H1 (cell line): ENCODE measurements around the gene STX18. TPM values are rescaled to one million over a fixed set of nuclear protein-coding genes. Genes with fewer than 3 reads are reported as not detected.

ENCODE experiments used
- CTCF ChIA-PET: fragments of 300-600 bp; sonication (Branson Sonifier 250); formaldehyde crosslinking; loops from one replicate; lab custom pipeline; 2021; ENCODE audit not compliant: partially characterized antibody; lab: Charles Lee
- POLR2A ChIA-PET: fragments of 300-600 bp; sonication (Branson Sonifier 250); formaldehyde crosslinking; loops from one replicate; lab custom pipeline; 2021; ENCODE audit warnings: inconsistent platforms; ENCODE audit not compliant: partially characterized antibody; lab: Charles Lee
- DNase-seq, 2 experiments: peaks; one replicate each; pipeline versions ENCODE4 v3.0.0 to v3.0.0-alpha.2; 2010 to 2022; ENCODE audit warnings: low spot score in 2 of 2, low read depth in 1 of 2, mixed read lengths in 1 of 2
- FAIRE-seq: peaks from 2 replicates; lab custom pipeline; 2011; peaks lifted over from hg19 to GRCh38; lab: Jason Lieb, UNC
- H2AFZ ChIP-seq: 2 replicates; pipeline ENCODE4 v1.8.1; 2012; ENCODE audit warnings: low read length, inconsistent platforms
- H2AK5ac ChIP-seq: 2 replicates; pipeline ENCODE4 v1.6.1; 2013; ENCODE audit warnings: low read depth, low read length
- H2BK120ac ChIP-seq: replicated peaks from 2 replicates; pipeline ENCODE3; 2013; ENCODE audit warnings: low read depth, low read length, inconsistent platforms
- H2BK12ac ChIP-seq: 2 replicates; pipeline ENCODE4 v1.6.1; 2013; ENCODE audit warnings: low read depth, low read length
- H2BK15ac ChIP-seq: 2 replicates; pipeline ENCODE4 v1.6.1; 2013; ENCODE audit warnings: low read length
- H2BK20ac ChIP-seq: 2 replicates; pipeline ENCODE4 v1.6.1; 2013; ENCODE audit warnings: low read length
- H2BK5ac ChIP-seq: 2 replicates; pipeline ENCODE4 v1.6.1; 2013; ENCODE audit warnings: low read depth, low read length
- H3K14ac ChIP-seq: 2 replicates; pipeline ENCODE4 v1.6.1; 2013; ENCODE audit warnings: inconsistent platforms; ENCODE audit not compliant: insufficient read length
- H3K18ac ChIP-seq: 2 replicates; pipeline ENCODE4 v1.6.1; 2013; ENCODE audit warnings: low read length; ENCODE audit errors: extremely low read depth
- H3K23ac ChIP-seq: 2 replicates; pipeline ENCODE4 v1.6.1; 2013; ENCODE audit warnings: inconsistent platforms; ENCODE audit not compliant: insufficient read length
- H3K23me2 ChIP-seq: 2 replicates; pipeline ENCODE4 v1.6.1; 2013; ENCODE audit warnings: low read depth, low read length
- H3K27ac ChIP-seq: 2 replicates; pipeline ENCODE4 v1.6.1; 2011; ENCODE audit warnings: low read depth, low read length, inconsistent platforms
- H3K27me3 ChIP-seq, 4 experiments: replicated peaks in 1 of 4; 1 replicate in 1 of 4; 2 replicates in 3 of 4; pipeline versions ENCODE4 v1.6.1 to v1.8.1; 2011 to 2013; ENCODE audit warnings: low read length in 3 of 4, mild to moderate bottlenecking in 3 of 4, inconsistent platforms in 2 of 4, mixed read lengths in 2 of 4, moderate library complexity in 1 of 4; ENCODE audit not compliant: control insufficient read depth in 3 of 4, insufficient read depth in 3 of 4; ENCODE audit errors: extremely low read depth in 1 of 4
- H3K36me3 ChIP-seq, 4 experiments: 2 replicates each; pipeline versions ENCODE4 v1.6.1 to v1.8.1; 2011 to 2013; ENCODE audit warnings: mild to moderate bottlenecking in 4 of 4, low read length in 3 of 4, moderate library complexity in 2 of 4, control low read depth in 1 of 4, inconsistent platforms in 1 of 4; ENCODE audit not compliant: insufficient read depth in 4 of 4, control insufficient read depth in 2 of 4
- H3K4ac ChIP-seq: replicated peaks from 2 replicates; pipeline ENCODE3; 2013; ENCODE audit warnings: low read length, low read depth, mixed read lengths, inconsistent platforms; ENCODE audit not compliant: insufficient read length
- H3K4me1 ChIP-seq, 4 experiments: replicated peaks in 1 of 4; 1 replicate in 1 of 4; 2 replicates in 3 of 4; pipeline versions ENCODE4 v1.6.1 to v1.8.1; 2011 to 2013; ENCODE audit warnings: low read length in 3 of 4, inconsistent platforms in 2 of 4, mixed read lengths in 1 of 4; ENCODE audit not compliant: insufficient read depth in 4 of 4, control insufficient read depth in 3 of 4
- H3K4me2 ChIP-seq, 2 experiments: 2 replicates each; pipeline versions ENCODE4 v1.6.1 to v1.8.1; 2011 to 2013; ENCODE audit warnings: low read depth in 2 of 2, low read length in 2 of 2, control low read depth in 1 of 2, inconsistent platforms in 1 of 2, mild to moderate bottlenecking in 1 of 2; ENCODE audit not compliant: insufficient read depth in 1 of 2
- H3K4me3 ChIP-seq, 4 experiments: fragments of 200-600, 300-600 bp in 1 of 4; sonication (generic), shearing (Covaris generic), sonication (Bioruptor Twin) in 1 of 4; 2 replicates each; pipeline versions ENCODE4 v1.5.1 to v1.8.1; 2011 to 2016; ENCODE audit warnings: low read length in 4 of 4, low read depth in 3 of 4, control low read depth in 2 of 4, inconsistent platforms in 2 of 4, mild to moderate bottlenecking in 2 of 4, mixed read lengths in 1 of 4, moderate library complexity in 1 of 4; ENCODE audit not compliant: insufficient read depth in 2 of 4; ENCODE audit errors: extremely low read depth in 1 of 4
- H3K56ac ChIP-seq: replicated peaks from 2 replicates; pipeline ENCODE3; 2013; ENCODE audit warnings: low read depth, mild to moderate bottlenecking, mixed read lengths, low read length, inconsistent platforms; ENCODE audit not compliant: insufficient read length
- H3K79me1 ChIP-seq: 2 replicates; pipeline ENCODE4 v1.6.1; 2013; ENCODE audit warnings: low read depth, low read length, control low read depth
- H3K79me2 ChIP-seq, 2 experiments: 2 replicates each; pipeline versions ENCODE4 v1.6.1 to v1.8.1; 2012 to 2013; ENCODE audit warnings: low read length in 2 of 2, mild to moderate bottlenecking in 2 of 2, inconsistent platforms in 1 of 2; ENCODE audit not compliant: insufficient read depth in 2 of 2, control insufficient read depth in 1 of 2
- H3K9ac ChIP-seq, 4 experiments: replicated peaks in 1 of 4; 1 replicate in 1 of 4; 2 replicates in 3 of 4; pipeline versions ENCODE4 v1.6.1 to v1.8.1; 2011 to 2013; ENCODE audit warnings: low read depth in 3 of 4, low read length in 3 of 4, control low read depth in 2 of 4, mild to moderate bottlenecking in 2 of 4, moderate library complexity in 2 of 4, inconsistent platforms in 1 of 4; ENCODE audit errors: extremely low read depth in 1 of 4
- H3K9me3 ChIP-seq, 2 experiments: 2 replicates each; pipeline versions ENCODE4 v1.6.1 to v1.8.1; 2012 to 2013; ENCODE audit warnings: mild to moderate bottlenecking in 2 of 2, moderate library complexity in 2 of 2, control low read depth in 1 of 2, inconsistent platforms in 1 of 2, low read depth in 1 of 2, low read length in 1 of 2, mixed read lengths in 1 of 2; ENCODE audit not compliant: insufficient read depth in 2 of 2
- H4K20me1 ChIP-seq, 2 experiments: replicated peaks in 1 of 2; 2 replicates each; pipeline versions ENCODE3 to v1.8.1; 2011 to 2013; ENCODE audit warnings: inconsistent platforms in 2 of 2, low read length in 2 of 2, mild to moderate bottlenecking in 1 of 2; ENCODE audit not compliant: insufficient read depth in 2 of 2, control insufficient read depth in 1 of 2
- H4K5ac ChIP-seq: 2 replicates; pipeline ENCODE4 v1.6.1; 2013; ENCODE audit warnings: low read length, low read depth, mixed read lengths, inconsistent platforms; ENCODE audit not compliant: insufficient read length
- H4K8ac ChIP-seq: 2 replicates; pipeline ENCODE4 v1.8.0; 2013; ENCODE audit warnings: mild to moderate bottlenecking, moderate library complexity, low read length, inconsistent platforms; ENCODE audit not compliant: insufficient read depth; ENCODE audit errors: extremely low read depth
- H4K91ac ChIP-seq: replicated peaks from 2 replicates; pipeline ENCODE3; 2013; ENCODE audit warnings: low read length, mixed read lengths, inconsistent platforms; ENCODE audit not compliant: insufficient read length
- BRCA1 ChIP-seq: IDR thresholded peaks from 2 replicates; pipeline ENCODE4 v1.6.1; 2012; ENCODE audit warnings: low read depth, low read length, improper control_type of control experiment
- CBX5 ChIP-seq: fragments of 300-800, 300-1000 bp; sonication (generic); IDR thresholded peaks from 2 replicates; pipeline ENCODE4 v1.7.1; 2016; ENCODE audit warnings: antibody characterized with exemption, low read length, low read depth
- CHD2 ChIP-seq: IDR thresholded peaks from 2 replicates; pipeline ENCODE4 v1.6.1; 2012; ENCODE audit warnings: low read length, improper control_type of control experiment
- E2F6 ChIP-seq: IDR thresholded peaks from 2 replicates; pipeline ENCODE4 v1.6.1; 2012; ENCODE audit warnings: inconsistent platforms
- KDM4A ChIP-seq: IDR thresholded peaks from one replicate; pipeline ENCODE4 v1.7.1; 2012; ENCODE audit warnings: low read depth, mild to moderate bottlenecking, moderate library complexity, low read length, inconsistent platforms; ENCODE audit not compliant: severe bottlenecking
- KDM5A ChIP-seq: fragments of 200-600 bp; IDR thresholded peaks from 2 replicates; pipeline ENCODE4 v1.7.1; 2012; ENCODE audit warnings: mild to moderate bottlenecking, low read length, inconsistent platforms, mixed read lengths
- SIX5 ChIP-seq: IDR thresholded peaks from 2 replicates; pipeline ENCODE4 v1.6.1; 2011; ENCODE audit warnings: mild to moderate bottlenecking, low read depth, low read length
- USF2 ChIP-seq: IDR thresholded peaks from 2 replicates; pipeline ENCODE4 v1.6.1; 2011; ENCODE audit warnings: low read length, improper control_type of control experiment
- WGBS, 2 experiments: shearing (Covaris generic) in 1 of 2; methylation state at CpG; one replicate each; pipeline versions ENCODE4 v1.1.6 to v1.1.7; 2013 to 2015; ENCODE audit warnings: low lambda C conversion rate in 2 of 2, mixed read lengths in 2 of 2, inconsistent platforms in 1 of 2, low coverage in 1 of 2, missing lambda C conversion rate in 1 of 2; ENCODE audit not compliant: insufficient replicate concordance in 2 of 2, insufficient coverage in 1 of 2, insufficient read length in 1 of 2; ENCODE audit errors: extremely low coverage in 1 of 2, missing lambda C conversion rate in 1 of 2; 5-methylcytosine and 5-hydroxymethylcytosine counted together
- polyA plus RNA-seq, 7 experiments: library from polyadenylated mRNA; depleted of rRNA in 3 of 7; stranded (reverse) in 5 of 7; unstranded in 2 of 7; fragments of >200 nt in 5 of 7; fragments of 200-250 nt in 2 of 7; gene quantifications; 1 replicate in 5 of 7; 2 replicates in 1 of 7; 4 replicates in 1 of 7; pipeline versions ENCODE4 v1.2.1 to v1.2.3, GENCODE V29; 2011 to 2013; ENCODE audit warnings: missing spikeins in 2 of 7, mixed read lengths in 2 of 7
- total RNA-seq: library from RNA; stranded (reverse); fragmentation: NEBNext Ultra II Directional; extraction: Animal tissue kit (Norgen Biotek cat#: 25700); gene quantifications from 2 replicates; pipeline ENCODE4 v1.2.1, GENCODE V29; 2021
- TF ChIP-seq, protein P1 (sequence below): IDR thresholded peaks from 2 replicates; pipeline ENCODE4 v1.6.1; 2012; ENCODE audit warnings: inconsistent platforms

Gene STX18
- total and polyA plus RNA-seq, 2 of the 8 experiments (the other 6 are each of a cell fraction or from before 2014, with no cell fraction given): 14.6 to 18.3 TPM

- Histone ChIP-seq H3K4me2 (peak overlapping the region in 1 of 2 experiments; percentile 42; a peak in 2 of 4 replicates), H3K23ac (no peak overlapping the region), H3K79me1 (no peaks in the 10 kb centered on the region), H3K56ac (no peak overlapping the region), H3K27me3 (no peaks in the 10 kb centered on the region; a peak in 1 of 7 replicates), H2BK20ac (no peak overlapping the region), H4K5ac (no peak overlapping the region), H3K27ac (no peak overlapping the region), H4K20me1 (no peaks in the 10 kb centered on the region), H2BK12ac (0 out of 2 replicates have a peak overlapping the region, but pooled peaks have one; percentile 6), H2AFZ (no peak overlapping the region), H3K9me3 (no peaks in the 10 kb centered on the region), H3K79me2 (no peaks in the 10 kb centered on the region), H4K8ac (no peak overlapping the region; the same call in 1 of the 2 replicates), H3K4me1 (peaks cover 21 to 50% (median 36%) of the 10 kb centered on the region in 4 experiments), H2BK120ac (no peak overlapping the region), H3K4me3 (no peak overlapping the region), H4K91ac (peak overlapping the region; percentile 31), H3K4ac (no peak overlapping the region), H3K23me2 (no peaks in the 10 kb centered on the region), H2AK5ac (no peak overlapping the region), H3K9ac (no peak overlapping the region), H3K14ac (no peak overlapping the region), H3K18ac (peak overlapping the region; percentile 34; the same call in 1 of the 2 replicates), H2BK5ac (peak overlapping the region; percentile 68; the same call in 1 of the 2 replicates), H3K36me3 (peaks cover 0 to 12% (median 7%) of the 10 kb centered on the region in 4 experiments; a peak in 5 of 8 replicates), H2BK15ac (no peak overlapping the region)
- FAIRE-seq: no peak
- WGBS, 2 experiments: 94% methylated on average over 8 of the region's 8 CpGs; no CpG with 5 or more reads in 1 of the 2 experiments
- ChIA-PET POLR2A (interaction anchor here (1.0 to 4.2 kb wide), 2 partner anchors 9 to 338 kb away, joined by 3 to 17 read pairs; no protein-coding TSS in a partner anchor), CTCF (interaction anchor here (0.8 to 2.5 kb wide), 6 partner anchors 17 to 45 kb away, joined by 3 to 7 read pairs (median 4); no protein-coding TSS in a partner anchor)
- DNase-seq: peak in 1 of 2 experiments; percentile 43
- TF ChIP-seq KDM4A (no peak), SIX5 (no peak), KDM5A (no peak), CBX5 (no peak), E2F6 (no peak), USF2 (no peak), BRCA1 (no peak), CHD2 (no peak)
- TF ChIP-seq, protein P1, sequence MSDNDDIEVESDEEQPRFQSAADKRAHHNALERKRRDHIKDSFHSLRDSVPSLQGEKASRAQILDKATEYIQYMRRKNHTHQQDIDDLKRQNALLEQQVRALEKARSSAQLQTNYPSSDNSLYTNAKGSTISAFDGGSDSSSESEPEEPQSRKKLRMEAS: no peak
These were observed 117.2 kb downstream of the STX18 start for GRCh38 chr4:4424499-4425115.
